HG03064 (cell line): Measurements from ENCODE around the gene LEO1.

Source experiments
- ATAC-seq: cut with Tn5 transposase; IDR thresholded peaks from one replicate; pipeline ENCODE4 v1.9.1; 2021; ENCODE audit warnings: low read depth; ENCODE audit not compliant: unreplicated experiment

Gene LEO1

DNA sequence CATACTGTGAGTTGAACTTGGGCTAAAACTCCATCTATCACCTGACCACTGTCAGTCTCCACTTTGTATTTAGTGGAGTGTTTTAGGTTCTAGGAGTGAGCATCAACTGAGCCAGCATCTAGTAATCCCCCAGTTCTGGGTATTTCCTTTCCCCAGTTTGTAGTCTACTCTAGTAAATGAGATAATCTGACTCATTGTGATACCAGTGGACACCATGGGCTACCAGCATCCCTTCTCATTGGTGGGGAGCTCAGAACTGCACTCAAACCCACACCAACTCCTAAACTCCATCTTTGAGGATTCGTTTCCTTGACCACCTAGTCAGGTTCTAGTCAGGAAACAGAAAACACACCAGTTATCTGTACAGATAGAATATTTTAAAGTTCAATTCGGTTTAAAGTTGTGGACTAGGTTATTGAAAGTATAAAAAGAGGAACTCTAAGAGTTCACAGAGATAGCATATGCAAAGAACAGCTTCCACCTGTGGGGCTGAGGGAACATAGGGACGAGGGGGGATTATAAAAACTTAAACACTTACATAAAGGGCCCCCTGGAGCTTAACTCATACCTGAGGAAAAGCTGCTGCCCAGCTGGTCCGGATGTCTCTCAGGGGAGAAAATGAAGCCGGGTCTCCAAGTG, 36.0 kb downstream of the LEO1 start:
- ATAC-seq, result peak; percentile 85

DNA sequence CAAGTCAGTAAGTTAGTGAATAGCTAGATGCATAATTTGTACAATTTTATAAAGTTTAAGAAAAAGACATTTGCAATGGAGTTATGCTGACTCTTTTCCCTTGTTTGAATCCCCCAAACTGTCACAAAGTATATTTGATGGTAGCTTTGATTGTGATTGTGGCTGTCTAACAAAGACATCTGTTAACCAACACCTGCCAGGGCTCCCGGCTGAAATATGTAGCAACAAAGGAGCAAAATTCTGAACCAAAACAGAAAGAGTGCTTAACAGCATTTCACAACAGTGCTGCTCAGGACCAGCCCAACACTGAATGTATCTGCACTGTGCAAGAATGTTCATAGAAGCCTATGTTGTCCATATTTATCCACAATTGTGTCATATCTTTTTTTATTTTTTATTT, 39.4 kb downstream of the LEO1 start:
- no peak for ATAC-seq

DNA sequence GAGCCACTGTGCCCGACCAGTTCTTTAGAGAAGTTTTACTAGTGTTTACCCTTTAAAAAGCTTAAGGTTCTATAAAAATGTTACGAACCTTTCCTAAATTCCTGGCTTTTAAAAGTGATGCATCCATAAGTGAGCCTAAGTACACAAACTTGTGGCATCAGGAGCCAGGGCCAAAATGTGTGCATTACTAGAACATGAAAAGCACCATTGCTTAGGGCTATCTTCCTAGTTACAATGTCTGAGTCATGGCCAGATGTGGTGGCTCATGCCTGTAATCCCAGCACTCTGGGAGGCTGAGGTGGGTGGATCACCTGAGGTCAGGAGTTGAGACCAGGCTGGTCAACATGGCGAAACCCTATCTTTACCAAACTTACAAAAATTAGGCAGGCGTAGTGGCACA, 39.9 kb downstream of the LEO1 start:
- ATAC-seq, result no peak

DNA sequence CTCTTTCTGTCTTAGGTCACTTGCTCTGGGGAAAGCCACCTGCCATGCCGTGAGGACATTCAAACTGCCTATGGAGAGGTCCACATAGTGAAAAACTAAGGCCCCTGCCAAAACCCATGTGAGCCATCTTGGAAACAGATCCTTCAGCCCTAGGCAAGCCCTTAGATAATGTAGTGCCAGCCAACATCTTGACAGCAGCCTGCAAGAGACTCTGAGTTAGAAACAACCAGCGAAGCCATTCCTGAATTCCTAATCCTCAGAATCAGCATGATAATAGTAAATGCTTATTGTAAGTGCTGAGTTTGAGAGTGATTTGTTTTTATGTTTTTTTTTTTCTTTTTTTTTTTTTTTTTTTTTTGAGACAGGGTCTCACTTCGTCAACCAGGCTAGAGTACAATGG, 40.6 kb downstream of the LEO1 start:
- ATAC-seq, result no peak

DNA sequence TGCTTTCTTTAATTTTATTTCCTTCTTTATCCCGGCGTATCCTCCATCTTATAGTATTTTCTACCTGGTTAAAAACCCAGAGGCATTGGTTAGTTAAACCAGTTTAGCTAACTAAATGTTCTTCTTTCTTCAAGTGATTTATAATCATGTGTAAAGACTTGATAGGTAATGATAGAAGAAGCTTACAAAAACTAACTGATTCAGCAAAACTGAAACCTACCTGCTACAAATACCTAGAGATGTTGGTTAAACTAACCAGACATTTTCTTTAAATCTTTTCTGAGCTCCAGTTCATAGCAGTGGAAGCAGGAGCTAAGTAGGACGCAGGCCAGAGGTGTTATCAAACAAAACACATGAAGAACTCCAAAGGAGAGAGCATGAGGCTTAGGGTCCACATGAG, 44.8 kb downstream of the LEO1 start:
- ATAC-seq, result no peak

DNA sequence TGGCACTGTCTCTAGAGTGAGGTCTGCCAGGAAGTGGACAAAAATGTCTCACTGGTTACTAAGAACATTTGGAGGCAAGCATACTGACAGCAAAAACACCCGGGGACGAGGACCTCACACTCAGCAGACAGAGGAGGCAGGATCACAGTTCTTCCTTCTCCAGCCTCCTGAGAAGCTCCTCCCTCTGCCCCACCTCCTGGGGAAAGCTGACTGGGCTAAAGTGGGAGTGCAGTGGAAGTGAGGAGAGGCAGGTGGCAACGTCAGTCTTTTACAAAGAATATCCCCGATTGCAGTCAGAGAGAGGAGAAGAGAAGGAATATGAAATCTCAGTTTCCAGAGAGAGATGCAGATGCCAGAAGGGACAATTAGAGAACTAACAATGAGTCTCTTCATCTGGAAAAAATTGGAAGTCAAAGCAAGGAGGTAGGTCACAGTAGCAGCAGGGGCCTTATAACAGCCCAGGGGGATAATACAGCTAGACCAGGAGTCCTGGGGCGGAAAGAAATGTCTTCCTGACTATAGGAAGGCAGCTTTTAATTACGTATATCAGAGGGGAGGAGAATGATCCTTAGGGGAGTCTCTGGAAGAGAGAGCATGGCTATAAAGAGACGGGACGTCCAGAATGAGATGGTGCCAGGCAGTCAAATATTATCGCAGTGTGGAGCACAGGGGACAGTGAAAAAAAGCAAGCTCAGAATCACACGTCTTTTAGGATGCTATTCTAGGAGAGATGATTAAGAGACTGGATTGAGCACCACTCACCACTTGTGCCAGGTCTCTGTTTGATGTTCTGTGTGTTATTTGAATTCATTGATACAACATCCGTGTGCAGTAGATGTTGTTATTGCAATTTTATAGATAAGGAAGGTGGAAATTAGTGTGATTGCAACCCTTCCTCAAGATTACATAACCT, 47.2 kb downstream of the LEO1 start:
- no peak for ATAC-seq

DNA sequence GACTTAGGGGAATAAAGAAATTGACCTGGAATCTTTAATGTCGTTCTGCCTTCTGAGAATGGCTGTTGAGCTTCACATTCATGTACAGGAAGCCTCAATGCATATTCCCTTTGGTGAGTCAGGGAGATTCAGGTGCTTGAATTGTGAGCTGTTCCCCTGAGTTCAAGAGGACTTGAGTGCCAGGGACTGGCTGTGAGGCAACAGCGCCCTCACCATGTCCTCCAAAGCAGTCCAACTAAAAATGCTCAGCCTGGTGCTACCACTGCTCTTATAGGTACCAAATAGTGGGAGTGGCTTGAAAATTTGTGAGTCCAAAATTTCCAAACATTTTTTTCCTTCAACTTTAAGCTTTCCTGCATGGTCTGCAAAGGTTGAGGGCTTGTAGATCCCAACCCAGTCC, 54.1 kb downstream of the LEO1 start:
- ATAC-seq, result no peak

DNA sequence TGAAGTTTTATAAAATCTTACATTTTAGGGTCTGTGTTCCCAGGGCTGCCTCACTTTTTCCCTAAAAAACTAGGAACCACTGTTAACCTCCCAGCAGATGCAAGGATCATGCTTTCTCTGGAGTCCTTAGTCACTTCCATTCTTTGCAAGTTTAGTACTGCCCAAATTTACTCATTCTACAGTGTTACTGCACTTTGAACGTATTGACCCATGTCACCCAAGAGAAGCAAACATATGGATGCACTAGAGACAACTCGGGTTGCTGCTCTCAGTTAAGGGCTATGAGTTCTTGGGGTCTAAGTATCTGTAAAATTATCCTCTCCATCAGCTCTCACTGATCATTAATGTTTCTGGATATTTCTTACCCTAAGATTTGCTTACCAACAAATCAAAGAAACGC, 59.0 kb downstream of the LEO1 start:
- no peak for ATAC-seq

DNA sequence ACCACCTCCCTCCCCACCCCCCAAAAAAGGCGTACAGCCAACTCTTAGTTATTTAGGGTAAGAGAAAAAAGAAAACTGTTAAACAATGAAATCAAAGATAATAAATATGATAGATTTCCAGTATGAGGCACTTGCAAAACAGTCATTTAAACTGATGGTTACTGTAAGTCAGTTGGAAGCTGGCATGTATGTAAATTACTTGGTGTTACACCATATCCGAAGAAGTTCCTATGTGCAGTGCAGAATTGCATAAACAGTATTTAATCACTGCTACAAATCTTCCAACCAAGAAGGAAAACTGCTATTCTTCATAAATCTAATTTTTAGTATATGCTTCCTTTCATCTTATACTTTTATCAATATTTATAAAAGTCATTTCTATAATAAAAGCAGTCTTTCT, 62.0 kb downstream of the LEO1 start:
- no peak for ATAC-seq

DNA sequence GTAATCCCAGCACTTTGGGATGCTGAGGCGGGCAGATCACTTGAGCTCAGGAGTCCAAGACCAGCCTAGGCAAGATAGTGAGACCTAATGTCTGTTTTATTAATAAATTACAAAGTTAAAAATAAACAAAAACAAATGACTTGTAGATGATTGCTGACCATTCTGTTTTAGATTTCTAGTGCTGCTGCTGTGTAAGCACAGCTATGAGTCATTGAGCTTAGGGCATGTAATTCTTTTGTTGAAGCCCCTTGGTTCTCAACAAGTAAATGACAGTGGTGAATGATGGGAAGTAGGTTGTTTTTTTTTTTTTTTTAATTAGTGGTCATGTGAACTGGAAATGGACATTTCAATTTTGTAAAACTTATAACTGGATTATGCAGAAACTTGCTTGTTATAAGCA, 63.3 kb downstream of the LEO1 start:
- ATAC-seq, result no peak

DNA sequence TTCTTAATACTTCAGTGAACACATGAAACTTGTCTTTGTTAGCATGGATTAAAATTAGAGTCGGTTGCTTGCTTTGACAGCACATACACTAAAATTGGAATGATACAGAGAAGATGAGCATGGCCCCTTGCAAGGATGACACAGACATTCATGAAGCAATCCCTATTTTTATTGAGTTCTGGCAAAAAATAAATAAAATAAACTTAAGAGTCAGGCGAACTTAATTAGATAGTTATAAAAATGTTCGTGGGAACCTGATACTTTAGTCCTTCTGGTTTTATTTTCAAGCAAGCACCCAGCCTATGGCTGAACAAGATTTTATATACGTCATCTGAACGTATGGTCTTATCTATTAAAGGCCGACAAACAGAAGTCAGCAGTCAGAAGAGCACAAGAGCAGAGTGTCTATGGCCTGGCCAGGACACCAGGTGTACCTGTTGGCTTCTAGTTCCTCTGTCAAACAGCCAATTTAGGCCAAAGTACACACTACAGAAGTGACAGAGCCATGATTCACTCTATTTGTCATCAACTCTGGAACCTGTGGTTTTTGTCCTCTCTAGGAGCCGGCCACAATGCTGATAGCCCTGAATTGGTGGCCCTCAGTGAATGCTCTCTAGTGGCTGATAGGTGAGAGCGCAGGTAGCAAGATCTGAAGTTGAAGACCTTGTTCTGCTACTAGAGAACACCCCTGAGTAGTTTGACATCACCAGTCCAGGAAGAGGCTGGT, 64.3 kb downstream of the LEO1 start:
- no peak for ATAC-seq

DNA sequence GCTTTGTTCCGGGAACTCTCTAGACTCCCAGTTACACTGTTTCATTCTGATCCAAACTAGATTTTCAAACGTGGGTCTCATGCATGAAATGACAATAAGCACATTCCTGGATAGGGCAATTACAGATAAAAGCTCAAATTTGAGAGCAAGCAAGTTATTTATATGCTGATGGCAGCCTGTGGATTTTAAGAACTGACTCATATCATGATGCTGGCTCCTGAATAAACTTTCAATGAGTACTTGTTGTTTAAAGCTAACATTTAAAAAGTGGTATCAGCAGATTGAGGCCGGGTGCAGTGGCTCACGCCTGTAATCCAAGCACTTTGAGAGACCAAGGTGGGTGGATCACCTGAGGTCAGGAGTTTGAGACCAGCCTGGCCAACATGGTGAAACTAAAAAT, 66.6 kb downstream of the LEO1 start:
- no peak for ATAC-seq

DNA sequence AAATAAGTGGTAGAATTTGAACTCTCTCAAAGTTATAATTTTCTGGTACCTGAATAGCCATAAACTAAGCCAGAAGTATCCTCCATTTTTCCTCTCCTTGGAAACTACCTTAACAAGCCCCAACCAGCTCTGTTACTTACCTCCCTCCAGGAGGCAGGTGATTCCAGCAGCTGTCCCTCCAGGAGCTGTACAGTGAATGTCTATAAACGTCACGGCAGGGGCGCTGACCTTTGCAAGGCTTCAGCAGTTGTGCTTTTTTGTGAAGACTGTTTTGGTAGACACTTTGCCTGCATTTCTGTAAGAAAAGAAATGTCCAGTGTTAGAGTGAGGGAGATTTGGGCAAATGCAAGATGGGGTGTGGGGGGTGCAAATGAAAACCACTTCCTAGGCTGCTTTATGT, 67.2 kb downstream of the LEO1 start:
- ATAC-seq, result no peak

DNA sequence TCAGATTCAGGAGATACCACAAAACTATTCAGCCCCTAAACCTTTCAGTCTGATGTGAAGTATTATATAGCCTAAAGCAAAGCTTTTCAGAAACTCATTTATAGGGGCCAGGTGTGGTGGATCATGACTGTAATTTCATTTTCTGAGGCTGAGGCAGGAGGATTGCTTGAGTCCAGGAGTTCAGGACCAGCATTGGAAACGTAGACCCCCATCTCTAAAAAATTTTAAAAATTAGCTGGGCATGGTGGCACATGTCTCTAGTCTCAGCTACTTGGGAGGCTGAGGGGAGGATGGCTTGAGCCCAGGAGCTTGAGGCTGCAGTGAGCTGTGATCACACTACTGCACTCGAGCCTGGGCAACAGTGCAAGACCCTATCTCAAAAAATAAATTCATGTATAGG, 82.1 kb downstream of the LEO1 start:
- ATAC-seq, result no peak

DNA sequence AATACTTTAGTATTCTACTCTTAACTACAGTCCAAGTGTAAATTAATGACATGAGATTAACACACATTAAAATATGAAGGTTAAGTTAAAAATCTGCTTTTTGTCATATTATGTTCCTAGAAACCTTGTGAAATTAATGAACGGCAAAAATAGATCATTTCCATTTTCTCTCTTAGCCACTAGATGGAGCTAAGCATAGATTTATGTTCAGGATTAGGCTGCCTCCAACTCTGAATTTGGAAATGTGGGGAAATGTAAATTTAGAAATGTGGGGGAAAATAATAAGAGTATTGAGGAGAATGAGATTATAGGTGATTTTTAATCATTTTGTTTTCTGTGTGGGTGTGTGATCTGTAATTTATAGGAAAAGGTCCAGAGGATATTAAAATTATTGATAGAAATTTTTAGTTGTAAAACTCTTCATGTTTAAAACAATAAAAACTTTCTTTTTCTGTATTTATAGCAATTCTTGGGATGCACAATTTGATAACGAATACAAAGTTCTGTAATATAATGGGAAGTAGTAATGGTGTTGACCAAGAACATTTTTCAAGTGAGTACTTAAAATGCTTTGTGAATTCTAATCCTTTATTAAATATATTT, 82.9 kb downstream of the LEO1 start:
- ATAC-seq, result no peak
